NCI-H2029 (cell line): ENCODE data around the gene SEC61A1.
A peak's percentile ranks its signal among the peaks of the same experiment; 100 is the strongest.

ENCODE experiments used
- DNase-seq: peaks from one replicate; lab custom pipeline; 2025; lab: John Stamatoyannopoulos, UW

The SEC61A1 gene

DNA sequence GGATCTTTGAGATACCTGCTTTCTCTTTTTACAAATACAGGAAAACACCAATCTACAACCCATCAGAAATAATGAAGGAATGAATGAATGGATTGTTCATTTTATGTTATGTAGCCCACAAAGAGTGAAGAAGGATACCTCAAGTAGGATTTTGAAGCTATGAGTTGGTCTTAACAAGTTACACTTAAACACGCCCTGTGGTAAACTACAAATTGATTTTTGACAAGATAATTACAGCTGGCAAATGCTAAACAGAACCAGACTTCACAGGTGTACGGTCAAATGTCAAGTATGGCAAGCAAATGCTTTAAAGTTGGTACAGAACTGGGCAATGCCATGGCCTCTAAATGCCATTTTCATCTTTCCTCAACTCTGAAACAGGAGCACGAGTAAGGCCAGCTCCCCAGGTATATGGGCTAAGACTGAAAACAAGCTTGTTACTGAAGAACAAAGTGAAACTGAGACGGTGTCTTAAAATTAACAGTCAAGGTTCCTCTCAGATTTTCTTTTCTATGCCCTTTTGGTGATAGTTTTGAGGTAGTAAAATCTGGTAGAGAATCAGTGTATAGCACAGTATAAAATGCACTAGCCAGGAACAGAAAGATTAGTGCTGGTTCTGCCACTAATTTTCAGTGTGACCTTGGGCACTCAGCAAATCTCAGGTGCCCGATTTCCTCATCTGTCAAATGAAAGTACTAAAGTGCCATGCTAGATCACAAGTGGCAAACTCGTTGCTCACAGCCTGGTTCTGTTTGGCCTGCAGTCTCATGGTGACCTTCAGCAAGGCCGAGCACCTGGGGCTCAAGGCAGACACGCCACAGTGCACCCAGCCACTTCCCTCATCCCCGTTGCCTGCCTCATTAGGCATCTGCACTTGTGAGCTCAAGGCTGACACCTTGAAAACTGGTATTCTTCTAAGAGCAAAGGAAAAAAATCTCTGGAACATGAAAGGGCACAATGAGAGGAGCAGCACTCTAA, 61.9 kb downstream of the SEC61A1 start:
- peak; percentile 39 for DNase-seq
